Calu3 (cell line): ENCODE data around the gene SCGB1D1. TPM values are rescaled to one million over a fixed set of nuclear protein-coding genes. Genes with fewer than 3 reads are reported as not detected.

ENCODE experiments used
- BruUV-seq: library from RNA; stranded (reverse); fragments of 400-500 nt; replicated peaks from 2 replicates; lab custom pipeline; 2021; lab: Mats Ljungman, UMichigan
- CTCF ChIA-PET: fragments of 300-600 bp; sonication (Branson Sonifier 250); formaldehyde crosslinking; loops from one replicate; lab custom pipeline; 2022; ENCODE audit warnings: antibody characterized with exemption; lab: Charles Lee
- DNase-seq: peaks from one replicate; pipeline ENCODE4 v3.0.0; 2022
- H3K27ac Mint-ChIP-seq: one replicate; pipeline ENCODE4 v1.8.0; 2022; ENCODE audit warnings: mixed read lengths; ENCODE audit not compliant: unreplicated experiment
- H3K27me3 Mint-ChIP-seq: one replicate; pipeline ENCODE4 v1.8.0; 2022; ENCODE audit warnings: mixed read lengths; ENCODE audit not compliant: unreplicated experiment
- H3K36me3 Mint-ChIP-seq: one replicate; pipeline ENCODE4 v1.8.0; 2022; ENCODE audit warnings: mild to moderate bottlenecking, moderate library complexity, mixed read lengths; ENCODE audit not compliant: insufficient read depth, unreplicated experiment
- H3K4me1 Mint-ChIP-seq: one replicate; pipeline ENCODE4 v1.8.0; 2022; ENCODE audit warnings: mild to moderate bottlenecking, low read depth, mixed read lengths; ENCODE audit not compliant: unreplicated experiment
- H3K4me3 Mint-ChIP-seq: one replicate; pipeline ENCODE4 v1.8.0; 2022; ENCODE audit warnings: mild to moderate bottlenecking, low read depth, moderate library complexity, mixed read lengths; ENCODE audit not compliant: unreplicated experiment
- H3K9me3 Mint-ChIP-seq: one replicate; pipeline ENCODE4 v1.8.0; 2022; ENCODE audit warnings: low read depth, mixed read lengths; ENCODE audit not compliant: unreplicated experiment
- CTCF ChIP-seq: fragments of 200-600 bp; IDR thresholded peaks from one replicate; pipeline ENCODE4 v1.8.0; 2022; ENCODE audit warnings: antibody characterized with exemption; ENCODE audit not compliant: unreplicated experiment
- intact Hi-C: fragments of 100-400 bp; cut with micrococcal nuclease; formaldehyde crosslinking; loops from one replicate; pipeline ENCODE4 v1.10.0; 2022; ENCODE audit not compliant: unreplicated experiment
- total RNA-seq: library from RNA; stranded (reverse); gene quantifications from 2 replicates; pipeline ENCODE4 v1.2.3, GENCODE V29; 2022

SCGB1D1 gene
- total RNA-seq, 1 experiment from 2014 or later: not detected

DNA sequence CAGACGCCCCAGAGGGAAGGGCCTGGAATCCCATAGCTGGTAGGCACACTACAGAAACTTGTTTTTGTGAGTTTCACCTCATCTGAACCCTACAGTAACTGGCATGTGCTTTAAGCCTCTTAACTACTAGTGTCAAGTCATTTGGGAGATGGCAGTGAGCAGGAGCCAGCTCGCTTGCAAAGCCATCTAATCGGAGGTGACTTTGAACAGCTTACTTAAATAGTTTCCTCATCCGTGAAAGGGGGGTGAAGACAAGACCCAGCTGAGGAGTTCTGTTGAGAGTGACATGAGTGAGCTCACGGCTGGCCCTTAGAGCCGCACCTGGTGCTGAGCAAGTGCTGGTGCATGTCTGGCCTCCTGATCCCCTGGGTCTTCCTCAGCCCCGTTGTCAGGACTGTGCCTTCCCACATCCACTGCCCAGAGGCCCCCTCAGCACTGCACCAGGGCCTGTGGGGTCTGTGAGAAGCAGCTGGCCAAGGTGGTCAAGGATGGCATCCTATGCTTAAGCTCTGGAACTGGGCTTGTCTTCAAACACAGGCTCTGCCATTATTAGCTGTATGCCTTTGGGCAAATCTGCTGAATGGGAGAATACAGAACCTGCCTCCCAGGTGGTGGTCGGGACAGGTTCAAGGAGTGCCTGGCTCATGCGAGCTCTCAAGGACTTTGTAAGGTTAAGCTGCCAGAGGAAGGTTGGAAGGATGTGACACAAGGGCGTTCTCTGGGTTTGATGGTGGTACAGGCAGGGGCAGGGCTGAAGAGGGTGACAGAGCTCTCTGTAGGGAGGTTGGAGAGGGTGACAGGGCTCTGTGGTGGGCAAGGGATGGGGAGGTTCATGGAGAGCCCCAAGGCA lies 38.9 kb upstream of the SCGB1D1 start:
- Mint-ChIP-seq H3K27ac (no peak overlapping the region), H3K4me1 (no peaks in the 10 kb centered on the region), H3K27me3 (no peaks in the 10 kb centered on the region), H3K36me3 (peaks cover 35% of the 10 kb centered on the region), H3K9me3 (no peaks in the 10 kb centered on the region), H3K4me3 (no peak overlapping the region)
- intact Hi-C loops: no loop called here
- DNase-seq: no peak
- no peak for TF ChIP-seq CTCF
- CTCF ChIA-PET: no interaction called here
- BruUV-seq: no TSS peak

DNA sequence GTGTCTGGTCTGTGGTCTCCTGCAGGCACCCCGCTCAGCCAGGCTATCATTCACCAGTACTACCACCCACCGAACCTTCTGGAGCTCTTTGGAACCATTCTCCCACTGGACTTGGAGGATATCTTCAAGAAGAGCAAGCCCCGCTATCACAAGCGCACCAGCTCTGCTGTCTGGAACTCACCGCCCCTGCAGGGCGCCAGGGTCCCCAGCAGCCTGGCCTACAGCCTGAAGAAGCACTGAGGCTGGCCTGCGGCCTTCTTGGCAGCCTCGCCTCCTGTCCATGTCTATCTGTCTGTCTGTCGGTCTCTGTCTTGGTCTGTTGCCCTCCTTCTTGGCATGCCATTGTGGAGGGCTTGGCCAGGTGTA lies 38.3 kb upstream of the SCGB1D1 start:
- no peak for TF ChIP-seq CTCF
- CTCF ChIA-PET: no interaction called here

GRCh38 chr11:62152245-62153086 lies 37.5 kb upstream of the SCGB1D1 start:
- H3K27ac Mint-ChIP-seq: no peak overlapping the region
- DNase-seq: no peak
- TF ChIP-seq CTCF: no peak
- CTCF ChIA-PET: no interaction called here
- BruUV-seq: no TSS peak
- H3K4me3 Mint-ChIP-seq: no peak overlapping the region
- H3K4me1 Mint-ChIP-seq: no peaks in the 10 kb centered on the region
- H3K27me3 Mint-ChIP-seq: peaks cover 1% of the 10 kb centered on the region
- H3K9me3 Mint-ChIP-seq: no peaks in the 10 kb centered on the region
- intact Hi-C loops: no loop called here
- H3K36me3 Mint-ChIP-seq: peaks cover 25% of the 10 kb centered on the region

More for the DNA sequence above, 38.3 kb upstream of the SCGB1D1 start:
- BruUV-seq: no TSS peak
- no peak for DNase-seq
- Mint-ChIP-seq H3K4me3 (no peak overlapping the region), H3K27me3 (no peaks in the 10 kb centered on the region), H3K4me1 (no peaks in the 10 kb centered on the region), H3K27ac (no peak overlapping the region), H3K36me3 (peaks cover 30% of the 10 kb centered on the region), H3K9me3 (no peaks in the 10 kb centered on the region)
- intact Hi-C loops: no loop called here

- intact Hi-C loops: no loop called here
- CTCF ChIA-PET: interaction anchor here (0.6 kb wide), 1 partner anchor 64 kb away, joined by 3 read pairs; no protein-coding TSS in a partner anchor
- H3K4me3 Mint-ChIP-seq: no peak overlapping the region
- no peaks in the 10 kb centered on the region for H3K4me1 Mint-ChIP-seq
- no peak for DNase-seq
- H3K36me3 Mint-ChIP-seq: peaks cover 20% of the 10 kb centered on the region
- no TSS peak for BruUV-seq
- H3K27me3 Mint-ChIP-seq: peaks cover 7% of the 10 kb centered on the region
- no peak overlapping the region for H3K27ac Mint-ChIP-seq
- no peak for TF ChIP-seq CTCF
- H3K9me3 Mint-ChIP-seq: no peaks in the 10 kb centered on the region
Observed at GRCh38 chr11:62153087-62153395, 37.0 kb upstream of the SCGB1D1 start.
